Neuron (in vitro differentiated cells): ENCODE results near the gene SLC22A5.
"Not testable (repeated sequence)": the region's sequence is repeated elsewhere in the genome, so short reads cannot be mapped to it uniquely, and the experiment has no call there.

Experiments
- H2AFZ ChIP-seq: one replicate; pipeline ENCODE4 v1.6.1; 2013; ENCODE audit warnings: low read depth, mild to moderate bottlenecking, inconsistent platforms, low read length, moderate library complexity
- H3K27me3 ChIP-seq: one replicate; pipeline ENCODE4 v1.6.1; 2013; ENCODE audit warnings: low read length; ENCODE audit not compliant: insufficient read depth
- H3K36me3 ChIP-seq: one replicate; pipeline ENCODE4 v1.6.1; 2013; ENCODE audit warnings: low read length; ENCODE audit not compliant: insufficient read depth
- H3K4me1 ChIP-seq: one replicate; pipeline ENCODE4 v1.6.1; 2013; ENCODE audit warnings: low read length; ENCODE audit not compliant: insufficient read depth
- H3K4me3 ChIP-seq: 2 replicates; pipeline ENCODE4 v1.5.1; 2013; ENCODE audit warnings: mild to moderate bottlenecking, low read length, moderate library complexity
- H3K9me3 ChIP-seq: one replicate; pipeline ENCODE4 v1.6.1; 2013; ENCODE audit warnings: low read length

The SLC22A5 gene

GRCh38 chr5:132415516-132415915, 46.0 kb downstream of the SLC22A5 start:
- H3K4me3 ChIP-seq, H3K27me3 ChIP-seq, H3K9me3 ChIP-seq, H3K36me3 ChIP-seq, H2AFZ ChIP-seq: not testable (repeated sequence)
- peaks cover 12% of the 10 kb centered on the region for H3K4me1 ChIP-seq

GRCh38 chr5:132416306-132417009, 46.9 kb downstream of the SLC22A5 start:
- Histone ChIP-seq H3K36me3 (no peaks in the 10 kb centered on the region), H3K27me3 (no peaks in the 10 kb centered on the region), H3K9me3 (no peaks in the 10 kb centered on the region), H3K4me3 (no peak overlapping the region), H2AFZ (no peak overlapping the region), H3K4me1 (peaks cover 12% of the 10 kb centered on the region)

GRCh38 chr5:132417010-132417439, 47.5 kb downstream of the SLC22A5 start:
- Histone ChIP-seq H3K4me1 (peaks cover 12% of the 10 kb centered on the region), H3K9me3 (no peaks in the 10 kb centered on the region), H3K36me3 (no peaks in the 10 kb centered on the region), H2AFZ (no peak overlapping the region), H3K4me3 (no peak overlapping the region), H3K27me3 (no peaks in the 10 kb centered on the region)

- H2AFZ ChIP-seq = no peak overlapping the region
- no peaks in the 10 kb centered on the region for H3K9me3 ChIP-seq
- H3K4me3 ChIP-seq = no peak overlapping the region
- peaks cover 12% of the 10 kb centered on the region for H3K4me1 ChIP-seq
- H3K36me3 ChIP-seq = no peaks in the 10 kb centered on the region
- H3K27me3 ChIP-seq = no peaks in the 10 kb centered on the region
Measured at GRCh38 chr5:132417461-132417860, 48.0 kb downstream of the SLC22A5 start.

GRCh38 chr5:132417889-132418485, 48.5 kb downstream of the SLC22A5 start:
- H3K27me3 ChIP-seq = no peaks in the 10 kb centered on the region
- peaks cover 12% of the 10 kb centered on the region for H3K4me1 ChIP-seq
- no peak overlapping the region for H2AFZ ChIP-seq
- no peaks in the 10 kb centered on the region for H3K36me3 ChIP-seq
- H3K9me3 ChIP-seq = no peaks in the 10 kb centered on the region
- H3K4me3 ChIP-seq = no peak overlapping the region

GRCh38 chr5:132418881-132419280, 49.4 kb downstream of the SLC22A5 start:
- Histone ChIP-seq H2AFZ (peak overlapping the region; percentile 85), H3K4me1 (peaks cover 12% of the 10 kb centered on the region), H3K9me3 (no peaks in the 10 kb centered on the region), H3K36me3 (no peaks in the 10 kb centered on the region), H3K27me3 (no peaks in the 10 kb centered on the region), H3K4me3 (no peak overlapping the region)

- no peaks in the 10 kb centered on the region for H3K27me3 ChIP-seq
- H3K4me3 ChIP-seq = peak overlapping the region; percentile 41
- H2AFZ ChIP-seq = peak overlapping the region; percentile 85
- no peaks in the 10 kb centered on the region for H3K9me3 ChIP-seq
- no peaks in the 10 kb centered on the region for H3K36me3 ChIP-seq
- H3K4me1 ChIP-seq = peaks cover 12% of the 10 kb centered on the region
Measured at GRCh38 chr5:132419502-132420468, 50.3 kb downstream of the SLC22A5 start.

- Histone ChIP-seq H3K4me1 (peaks cover 12% of the 10 kb centered on the region), H3K36me3 (no peaks in the 10 kb centered on the region), H3K4me3 (no peak overlapping the region), H3K27me3 (no peaks in the 10 kb centered on the region), H2AFZ (peak overlapping the region; percentile 85), H3K9me3 (no peaks in the 10 kb centered on the region)
Measured at GRCh38 chr5:132420706-132421272, 51.3 kb downstream of the SLC22A5 start.

GRCh38 chr5:132421462-132421861, 52.0 kb downstream of the SLC22A5 start:
- no peaks in the 10 kb centered on the region for H3K27me3 ChIP-seq
- no peaks in the 10 kb centered on the region for H3K36me3 ChIP-seq
- no peak overlapping the region for H2AFZ ChIP-seq
- H3K4me1 ChIP-seq = peaks cover 12% of the 10 kb centered on the region
- no peak overlapping the region for H3K4me3 ChIP-seq
- no peaks in the 10 kb centered on the region for H3K9me3 ChIP-seq

GRCh38 chr5:132422720-132423437, 53.4 kb downstream of the SLC22A5 start:
- H2AFZ ChIP-seq = no peak overlapping the region
- no peaks in the 10 kb centered on the region for H3K27me3 ChIP-seq
- H3K4me1 ChIP-seq = peaks cover 12% of the 10 kb centered on the region
- no peaks in the 10 kb centered on the region for H3K9me3 ChIP-seq
- no peak overlapping the region for H3K4me3 ChIP-seq
- no peaks in the 10 kb centered on the region for H3K36me3 ChIP-seq

GRCh38 chr5:132423438-132423898, 54.0 kb downstream of the SLC22A5 start:
- Histone ChIP-seq H3K9me3 (no peaks in the 10 kb centered on the region), H2AFZ (no peak overlapping the region), H3K36me3 (no peaks in the 10 kb centered on the region), H3K4me1 (peaks cover 12% of the 10 kb centered on the region), H3K4me3 (no peak overlapping the region), H3K27me3 (no peaks in the 10 kb centered on the region)

GRCh38 chr5:132424167-132424880, 54.8 kb downstream of the SLC22A5 start:
- no peaks in the 10 kb centered on the region for H3K36me3 ChIP-seq
- H3K27me3 ChIP-seq = no peaks in the 10 kb centered on the region
- no peak overlapping the region for H2AFZ ChIP-seq
- no peak overlapping the region for H3K4me3 ChIP-seq
- no peaks in the 10 kb centered on the region for H3K9me3 ChIP-seq
- peaks cover 12% of the 10 kb centered on the region for H3K4me1 ChIP-seq
